GM18505 (cell line): ENCODE data around the gene PRKCZ.

Experiments used
- ATAC-seq: cut with Tn5 transposase; IDR thresholded peaks from one replicate; pipeline ENCODE4 v1.9.1; 2021; ENCODE audit not compliant: unreplicated experiment
- POLR2A ChIP-seq: IDR thresholded peaks from 4 replicates; pipeline ENCODE4 v1.6.1; 2011; ENCODE audit warnings: borderline replicate concordance; ENCODE audit not compliant: insufficient read depth, insufficient read length; ENCODE audit errors: extremely low read depth

PRKCZ gene

GRCh38 chr1:2019172-2019543, 31.1 kb upstream of the PRKCZ start, which contains the start of gene GABRD:
GABRD (plus strand) TSS chr1:2019345; CDS start chr1:2019424, 79 bp downstream.
- no peak for TF ChIP-seq POLR2A
- ATAC-seq = no peak

GRCh38 chr1:2019571-2020309, 30.5 kb upstream of the PRKCZ start:
- no peak for TF ChIP-seq POLR2A
- no peak for ATAC-seq

- no peak for ATAC-seq
- TF ChIP-seq POLR2A = no peak
These were observed 29.9 kb upstream of the PRKCZ start for GRCh38 chr1:2020310-2020655.

- no peak for ATAC-seq
- TF ChIP-seq POLR2A = no peak
These were observed 28.7 kb upstream of the PRKCZ start for GRCh38 chr1:2021550-2021949.

- no peak for TF ChIP-seq POLR2A
- ATAC-seq = no peak
These were observed 28.0 kb upstream of the PRKCZ start for GRCh38 chr1:2022063-2022770.

- no peak for ATAC-seq
- no peak for TF ChIP-seq POLR2A
These were observed 27.0 kb upstream of the PRKCZ start for GRCh38 chr1:2023187-2023586.

- TF ChIP-seq POLR2A = no peak
- ATAC-seq = no peak
These were observed 25.8 kb upstream of the PRKCZ start for GRCh38 chr1:2024451-2024850.

GRCh38 chr1:2024887-2025286, 25.3 kb upstream of the PRKCZ start:
- ATAC-seq = no peak
- TF ChIP-seq POLR2A = no peak

GRCh38 chr1:2025491-2025981, 24.7 kb upstream of the PRKCZ start:
- no peak for TF ChIP-seq POLR2A
- ATAC-seq = no peak

- ATAC-seq = no peak
- no peak for TF ChIP-seq POLR2A
These were observed 22.1 kb upstream of the PRKCZ start for GRCh38 chr1:2027961-2028583.

- no peak for TF ChIP-seq POLR2A
- ATAC-seq = no peak
These were observed 21.2 kb upstream of the PRKCZ start for GRCh38 chr1:2028870-2029560.

GRCh38 chr1:2029561-2029960, 20.6 kb upstream of the PRKCZ start:
- no peak for ATAC-seq
- no peak for TF ChIP-seq POLR2A
